Heart right ventricle (tissue), 16 donors: ENCODE results near the gene DCDC2. TPM values are rescaled to one million over a fixed set of nuclear protein-coding genes. Genes with fewer than 3 reads are reported as not detected.

Experiments used
- ATAC-seq, 8 donors: fragments of 200-7000 bp; cut with Tn5 transposase; one replicate each; pipeline ENCODE4 v1.9.1; 2020; ENCODE audit warnings: mild to moderate bottlenecking in 8 of 8, moderate library complexity in 8 of 8, moderate number of reproducible peaks in 1 of 8
- DNase-seq, 2 donors: peaks; one replicate each; pipeline ENCODE4 v3.0.0-alpha.2; 2020
- H3K27ac ChIP-seq, 10 donors: fragments of 200-600 bp; sonication (generic) in 2 of 10; one replicate each; pipeline versions ENCODE4 v1.5.0 to v1.8.0; 2020 to 2022; ENCODE audit warnings: mild to moderate bottlenecking in 3 of 10
- H3K27me3 ChIP-seq, 7 donors: fragments of 200-600 bp; one replicate each; pipeline ENCODE4 v1.8.0; 2021 to 2022; ENCODE audit warnings: mild to moderate bottlenecking in 2 of 7
- H3K36me3 ChIP-seq, 9 donors: fragments of 200-600 bp; sonication (generic) in 1 of 9; one replicate each; pipeline versions ENCODE4 v1.5.0 to v1.8.0; 2020 to 2022; ENCODE audit warnings: mild to moderate bottlenecking in 2 of 9
- H3K4me1 ChIP-seq, 9 donors: fragments of 200-600 bp; sonication (generic) in 1 of 9; one replicate each; pipeline versions ENCODE4 v1.5.0 to v1.8.0; 2020 to 2022; ENCODE audit warnings: mild to moderate bottlenecking in 4 of 9
- H3K4me3 ChIP-seq, 10 donors: fragments of 200-600 bp; sonication (generic) in 2 of 10; one replicate each; pipeline versions ENCODE4 v1.5.0 to v1.8.0; 2020 to 2022; ENCODE audit warnings: mild to moderate bottlenecking in 7 of 10, moderate library complexity in 2 of 10
- H3K9me3 ChIP-seq, 11 donors: fragments of 200-600 bp in 10 of 11; sonication (generic) in 2 of 11; one replicate each; pipeline versions ENCODE4 v1.5.0 to v1.8.0; 2013 to 2022; ENCODE audit warnings: mild to moderate bottlenecking in 2 of 11, control low read depth in 1 of 11, moderate library complexity in 1 of 11
- WGBS, 2 donors: extraction: QIAGEN DNeasy Blood & Tissue Kit; methylation state at CpG; one replicate each; pipeline ENCODE4 v1.1.7; 2013; ENCODE audit warnings: inconsistent platforms in 1 of 2; 5-methylcytosine and 5-hydroxymethylcytosine counted together
- intact Hi-C, 10 donors: fragments of 100-400 bp; cut with DNase I; formaldehyde crosslinking; loops; one replicate each; pipeline versions ENCODE4 v1.11.1 to v1.14.2; 2022
- polyA plus RNA-seq, 2 donors: library from polyadenylated mRNA; stranded (reverse); fragments of 200-250 nt; gene quantifications; one replicate each; pipeline ENCODE4 v1.2.3, GENCODE V29; 2013
- total RNA-seq, 10 donors: library from RNA; stranded (reverse); fragmentation: NEBNext Ultra II Directional in 3 of 10; extraction: Animal tissue kit (Norgen Biotek cat#: 25700) in 3 of 10; gene quantifications; one replicate each; pipeline versions ENCODE4 v1.2.1 to v1.2.4, GENCODE V29; 2021 to 2023
- TF ChIP-seq, protein P1 (sequence below), 9 donors: fragments of 200-600 bp; sonication (generic) in 2 of 9; IDR thresholded peaks; one replicate each; pipeline versions ENCODE4 v1.5.0 to v1.8.0; 2021 to 2022; ENCODE audit warnings: antibody characterized with exemption in 9 of 9, mild to moderate bottlenecking in 5 of 9, moderate library complexity in 1 of 9
- donor health status: Arrhythmogenic right ventricular cardiomyopathy.
- donor health status: ischemic (EF 13 %, LVEDD 7.1; RV severe dilation, severe dysfunction).
- donor health status: healthy with polysubstance abuse.
- donor health status: DM: no; HTN: yes; CAD: no.
- donor health status: DM: no; HTN: no; CAD: no.
- donor health status: ischemic (EF 25% LVEDD 6.9; RV normal size, moderate dysfunction).
- donor health status: ischemic (EF 25% LVEDD 5.7; RV mildly dilated, moderate dysfunction).
- donor health status: healthy.
- donor health status: DM: yes; HTN: yes; CAD: no.
- donor health status: Ischemic cardiomyopathy.
- donor health status: ischemic (EF 35%, LVEDD 5.7; RV mildly dilated, moderate dysfunction).
- donor health status: nonischemic (EF 11% LVEDD 7.7; RV severe dilation, severe dysfunction).
- donor health status: DM: yes; HTN: yes; CAD: no.
- donor health status: PGD.
- donor health status: ischemic (EF 29% LVEDD 5.4; RV normal size, mild dysfunction).
- donor health status: nonischemic (EF 23%, LVEDD 6.1; RV moderate dilation, normal function).

Gene DCDC2
- total and polyA plus RNA-seq, 12 donors: 0.06 TPM; not detected in 11

DNA sequence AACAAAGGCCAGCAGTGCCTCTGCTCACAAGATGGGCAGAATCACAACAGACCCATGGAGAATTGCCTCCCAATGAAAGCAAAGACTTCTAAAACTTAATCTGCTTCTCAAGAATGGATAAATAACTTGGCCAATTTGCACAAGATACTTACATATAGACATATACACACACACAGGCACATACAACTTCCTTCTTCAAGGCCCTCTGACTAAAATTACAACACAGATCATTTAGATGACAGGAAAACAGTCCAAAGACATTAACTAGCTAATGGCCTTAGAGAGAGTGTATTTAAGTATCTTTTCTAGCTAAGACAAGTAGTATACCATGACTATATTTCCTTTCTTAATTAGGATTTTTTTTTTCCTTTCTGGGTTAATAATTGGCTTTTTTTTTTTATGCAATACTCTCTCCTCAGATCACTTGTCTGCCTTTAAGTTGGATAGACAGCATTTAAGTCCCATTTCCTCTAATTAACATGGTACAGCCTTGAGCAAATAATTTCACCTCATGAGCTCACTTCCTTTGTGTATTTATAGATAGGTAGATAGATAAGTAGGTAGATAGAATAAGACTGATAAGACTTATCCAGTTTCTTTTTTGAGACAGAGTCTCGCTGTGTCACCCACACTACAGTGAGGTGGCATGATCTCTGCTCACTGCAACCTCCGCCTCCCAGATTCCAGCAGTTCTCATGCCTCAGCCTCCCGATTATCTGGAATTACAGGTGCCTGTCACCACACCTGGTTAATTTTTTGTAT lies 161.8 kb downstream of the DCDC2 start:
- Histone ChIP-seq H3K36me3 (no peaks in the 10 kb centered on the region), H3K4me3 (no peak overlapping the region), H3K27me3 (peaks cover 0 to 29% (median 0%) of the 10 kb centered on the region in 7 donors), H3K4me1 (no peaks in the 10 kb centered on the region), H3K27ac (no peak overlapping the region), H3K9me3 (peaks cover 0 to 8% (median 0%) of the 10 kb centered on the region in 11 donors)
- DNase-seq: no peak
- intact Hi-C loops: no loop called here
- 88 to 91% methylated on average over 3 of the region's 3 CpGs for WGBS, 2 donors
- no peak for ATAC-seq
- TF ChIP-seq, protein P1, sequence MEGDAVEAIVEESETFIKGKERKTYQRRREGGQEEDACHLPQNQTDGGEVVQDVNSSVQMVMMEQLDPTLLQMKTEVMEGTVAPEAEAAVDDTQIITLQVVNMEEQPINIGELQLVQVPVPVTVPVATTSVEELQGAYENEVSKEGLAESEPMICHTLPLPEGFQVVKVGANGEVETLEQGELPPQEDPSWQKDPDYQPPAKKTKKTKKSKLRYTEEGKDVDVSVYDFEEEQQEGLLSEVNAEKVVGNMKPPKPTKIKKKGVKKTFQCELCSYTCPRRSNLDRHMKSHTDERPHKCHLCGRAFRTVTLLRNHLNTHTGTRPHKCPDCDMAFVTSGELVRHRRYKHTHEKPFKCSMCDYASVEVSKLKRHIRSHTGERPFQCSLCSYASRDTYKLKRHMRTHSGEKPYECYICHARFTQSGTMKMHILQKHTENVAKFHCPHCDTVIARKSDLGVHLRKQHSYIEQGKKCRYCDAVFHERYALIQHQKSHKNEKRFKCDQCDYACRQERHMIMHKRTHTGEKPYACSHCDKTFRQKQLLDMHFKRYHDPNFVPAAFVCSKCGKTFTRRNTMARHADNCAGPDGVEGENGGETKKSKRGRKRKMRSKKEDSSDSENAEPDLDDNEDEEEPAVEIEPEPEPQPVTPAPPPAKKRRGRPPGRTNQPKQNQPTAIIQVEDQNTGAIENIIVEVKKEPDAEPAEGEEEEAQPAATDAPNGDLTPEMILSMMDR (IDR thresholded peaks at IDR 0.05): no peak

DNA sequence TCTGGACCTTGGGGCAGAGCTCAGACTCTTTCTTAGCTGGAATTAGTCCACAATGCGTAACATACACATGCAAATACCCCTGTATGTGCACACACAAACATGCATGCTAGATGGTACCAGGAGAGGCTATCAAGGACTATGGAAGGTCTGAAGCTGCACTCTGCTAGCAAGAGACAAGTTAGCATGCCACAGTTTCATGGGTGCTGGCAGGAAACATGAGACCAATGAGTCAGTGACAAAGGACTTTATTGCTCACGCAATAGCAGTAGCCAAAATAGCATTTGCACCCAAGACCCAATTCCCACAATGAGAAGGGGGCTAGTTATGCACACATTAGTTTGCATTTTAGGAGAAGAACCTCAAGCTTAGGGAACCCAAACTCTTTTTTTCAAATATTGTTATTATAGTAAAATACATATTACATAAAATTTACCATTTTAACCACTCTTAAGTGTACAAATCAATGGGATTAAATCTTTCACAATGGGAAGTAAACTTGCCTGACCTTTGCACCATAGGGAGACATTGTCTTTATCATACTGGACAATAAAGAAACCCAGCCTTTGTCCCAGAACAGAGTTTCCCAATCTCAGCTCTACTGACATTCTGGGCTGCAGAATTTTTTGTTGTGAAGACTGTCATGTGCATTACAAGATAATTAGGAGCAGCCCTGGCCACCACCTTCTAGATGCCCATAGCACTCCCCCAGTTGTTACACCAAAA lies 162.7 kb downstream of the DCDC2 start:
- Histone ChIP-seq H3K4me3 (no peak overlapping the region), H3K36me3 (no peaks in the 10 kb centered on the region), H3K4me1 (no peaks in the 10 kb centered on the region), H3K9me3 (peaks cover 0 to 3% (median 0%) of the 10 kb centered on the region in 11 donors), H3K27ac (no peak overlapping the region), H3K27me3 (peaks cover 0 to 29% (median 0%) of the 10 kb centered on the region in 7 donors)
- TF ChIP-seq, protein P1 (IDR thresholded peaks at IDR 0.05): no peak
- no peak for DNase-seq
- 88 to 100% methylated on average over 2 of the region's 2 CpGs for WGBS, 2 donors
- intact Hi-C loops: no loop called here
- no peak for ATAC-seq

DNA sequence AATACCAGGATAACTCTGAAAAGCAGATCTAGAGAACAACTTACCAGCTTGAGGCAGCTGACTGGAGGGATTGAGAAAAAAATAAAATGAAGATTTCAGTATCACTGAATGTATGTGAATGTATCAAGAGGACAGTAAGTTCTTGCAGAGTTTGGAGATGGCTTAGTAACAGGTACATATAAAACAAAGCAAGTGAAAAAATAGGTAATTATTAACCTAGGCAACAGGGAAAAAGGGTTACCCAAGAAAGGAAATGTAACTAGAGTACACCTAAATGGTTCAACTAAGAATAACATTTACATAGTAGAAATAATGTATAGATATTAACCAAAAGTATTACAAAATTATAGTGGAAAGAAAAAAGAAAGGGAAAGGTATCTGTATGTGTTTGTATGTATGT lies 164.5 kb downstream of the DCDC2 start:
- DNase-seq (no peak), ATAC-seq (no peak)
- Histone ChIP-seq H3K4me1 (no peaks in the 10 kb centered on the region), H3K4me3 (no peak overlapping the region), H3K9me3 (peaks cover 0 to 3% (median 0%) of the 10 kb centered on the region in 11 donors), H3K27ac (no peak overlapping the region), H3K27me3 (peaks cover 0 to 26% (median 0%) of the 10 kb centered on the region in 7 donors), H3K36me3 (no peaks in the 10 kb centered on the region)
- intact Hi-C loops: no loop called here
- TF ChIP-seq, protein P1 (IDR thresholded peaks at IDR 0.05): no peak

DNA sequence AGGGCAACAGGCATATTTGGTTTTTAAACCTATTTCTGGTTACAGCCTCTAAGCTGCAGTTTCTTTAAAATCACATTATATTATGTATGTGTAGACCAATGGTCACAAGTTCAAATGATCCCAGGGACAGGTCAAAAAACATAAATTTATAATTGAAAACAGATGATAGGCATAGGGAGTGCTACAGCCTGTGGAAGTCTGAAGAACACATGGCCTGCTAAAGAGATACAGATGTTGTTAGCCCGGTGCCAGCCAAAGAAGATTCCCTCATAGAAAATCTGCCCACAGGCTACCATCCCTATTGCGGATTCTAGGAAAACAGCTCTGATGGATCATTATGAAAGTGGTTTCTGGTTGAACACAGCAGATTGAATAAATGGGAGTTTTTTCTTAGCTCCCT lies 166.5 kb downstream of the DCDC2 start:
- 44 to 50% methylated on average over 2 of the region's 2 CpGs for WGBS, 2 donors
- peaks cover 0 to 3% (median 0%) of the 10 kb centered on the region in 11 donors for H3K9me3 ChIP-seq
- DNase-seq (no peak), ATAC-seq (no peak)
- intact Hi-C loops: no loop called here
- H3K4me3 ChIP-seq: no peak overlapping the region
- H3K4me1 ChIP-seq: no peaks in the 10 kb centered on the region
- no peak overlapping the region for H3K27ac ChIP-seq
- TF ChIP-seq, protein P1 (IDR thresholded peaks at IDR 0.05): no peak
- peaks cover 0 to 17% (median 0%) of the 10 kb centered on the region in 7 donors for H3K27me3 ChIP-seq
- H3K36me3 ChIP-seq: no peaks in the 10 kb centered on the region
